Activated naive CD8-positive, alpha-beta T cell (primary cell): ENCODE measurements around the gene EPAS1.

Experiments used
- H3K27ac Mint-ChIP-seq: one replicate; pipeline ENCODE4 v1.8.0; 2021; ENCODE audit warnings: mixed read lengths
- H3K27me3 Mint-ChIP-seq: one replicate; pipeline ENCODE4 v1.8.0; 2021; ENCODE audit warnings: mixed read lengths
- H3K36me3 Mint-ChIP-seq: one replicate; pipeline ENCODE4 v1.8.0; 2021; ENCODE audit warnings: mixed read lengths
- H3K4me1 Mint-ChIP-seq: one replicate; pipeline ENCODE4 v1.8.0; 2021; ENCODE audit warnings: low read depth, mixed read lengths
- H3K4me3 Mint-ChIP-seq: one replicate; pipeline ENCODE4 v1.8.0; 2021; ENCODE audit warnings: mild to moderate bottlenecking, mixed read lengths
- H3K9me3 Mint-ChIP-seq: one replicate; pipeline ENCODE4 v1.8.0; 2021; ENCODE audit warnings: low read depth, mixed read lengths

The EPAS1 gene

GRCh38 chr2:46332686-46333281 is 35.6 kb downstream of the EPAS1 start:
- Mint-ChIP-seq H3K27me3 (peaks cover 3% of the 10 kb centered on the region), H3K4me1 (peaks cover 11% of the 10 kb centered on the region), H3K36me3 (no peaks in the 10 kb centered on the region), H3K4me3 (no peak overlapping the region), H3K9me3 (no peaks in the 10 kb centered on the region), H3K27ac (no peak overlapping the region)

- peaks cover 3% of the 10 kb centered on the region for H3K27me3 Mint-ChIP-seq
- no peak overlapping the region for H3K4me3 Mint-ChIP-seq
- peaks cover 12% of the 10 kb centered on the region for H3K4me1 Mint-ChIP-seq
- no peaks in the 10 kb centered on the region for H3K36me3 Mint-ChIP-seq
- H3K27ac Mint-ChIP-seq: no peak overlapping the region
- H3K9me3 Mint-ChIP-seq: no peaks in the 10 kb centered on the region
These were observed 36.7 kb downstream of the EPAS1 start for GRCh38 chr2:46333912-46334311.

GRCh38 chr2:46334389-46335271 is 37.4 kb downstream of the EPAS1 start:
- H3K27me3 Mint-ChIP-seq: peaks cover 3% of the 10 kb centered on the region
- H3K36me3 Mint-ChIP-seq: no peaks in the 10 kb centered on the region
- no peak overlapping the region for H3K27ac Mint-ChIP-seq

GRCh38 chr2:46335391-46336282 is 38.4 kb downstream of the EPAS1 start:
- Mint-ChIP-seq H3K4me3 (no peak overlapping the region), H3K27ac (no peak overlapping the region), H3K9me3 (no peaks in the 10 kb centered on the region), H3K27me3 (peaks cover 3% of the 10 kb centered on the region), H3K4me1 (peaks cover 14% of the 10 kb centered on the region), H3K36me3 (no peaks in the 10 kb centered on the region)

More at GRCh38 chr2:46334389-46335271, 37.4 kb downstream of the EPAS1 start:
- Mint-ChIP-seq H3K4me1 (peaks cover 12% of the 10 kb centered on the region), H3K4me3 (no peak overlapping the region), H3K9me3 (no peaks in the 10 kb centered on the region)

GRCh38 chr2:46336283-46336959 is 39.2 kb downstream of the EPAS1 start:
- Mint-ChIP-seq H3K4me3 (no peak overlapping the region), H3K36me3 (no peaks in the 10 kb centered on the region), H3K27ac (no peak overlapping the region)

GRCh38 chr2:46337208-46337994 is 40.2 kb downstream of the EPAS1 start:
- Mint-ChIP-seq H3K4me3 (no peak overlapping the region), H3K4me1 (peaks cover 14% of the 10 kb centered on the region), H3K36me3 (no peaks in the 10 kb centered on the region), H3K9me3 (no peaks in the 10 kb centered on the region), H3K27ac (no peak overlapping the region), H3K27me3 (peaks cover 3% of the 10 kb centered on the region)

More at GRCh38 chr2:46336283-46336959, 39.2 kb downstream of the EPAS1 start:
- H3K9me3 Mint-ChIP-seq: no peaks in the 10 kb centered on the region
- H3K27me3 Mint-ChIP-seq: peaks cover 3% of the 10 kb centered on the region
- peaks cover 14% of the 10 kb centered on the region for H3K4me1 Mint-ChIP-seq

GRCh38 chr2:46338674-46339073 is 41.5 kb downstream of the EPAS1 start:
- no peak overlapping the region for H3K4me3 Mint-ChIP-seq
- no peaks in the 10 kb centered on the region for H3K27me3 Mint-ChIP-seq
- H3K36me3 Mint-ChIP-seq: no peaks in the 10 kb centered on the region
- peaks cover 14% of the 10 kb centered on the region for H3K4me1 Mint-ChIP-seq
- no peak overlapping the region for H3K27ac Mint-ChIP-seq
- H3K9me3 Mint-ChIP-seq: no peaks in the 10 kb centered on the region

GRCh38 chr2:46339200-46339599 is 42.0 kb downstream of the EPAS1 start:
- Mint-ChIP-seq H3K27me3 (no peaks in the 10 kb centered on the region), H3K4me3 (no peak overlapping the region), H3K4me1 (peaks cover 14% of the 10 kb centered on the region)

GRCh38 chr2:46339676-46340459 is 42.7 kb downstream of the EPAS1 start:
- no peaks in the 10 kb centered on the region for H3K27me3 Mint-ChIP-seq
- H3K4me1 Mint-ChIP-seq: peaks cover 14% of the 10 kb centered on the region
- H3K36me3 Mint-ChIP-seq: no peaks in the 10 kb centered on the region
- no peak overlapping the region for H3K27ac Mint-ChIP-seq
- no peak overlapping the region for H3K4me3 Mint-ChIP-seq
- H3K9me3 Mint-ChIP-seq: no peaks in the 10 kb centered on the region

More at GRCh38 chr2:46339200-46339599, 42.0 kb downstream of the EPAS1 start:
- no peaks in the 10 kb centered on the region for H3K9me3 Mint-ChIP-seq
- no peaks in the 10 kb centered on the region for H3K36me3 Mint-ChIP-seq
- H3K27ac Mint-ChIP-seq: no peak overlapping the region

GRCh38 chr2:46340740-46341420 is 43.7 kb downstream of the EPAS1 start:
- Mint-ChIP-seq H3K27ac (no peak overlapping the region), H3K36me3 (no peaks in the 10 kb centered on the region), H3K27me3 (no peaks in the 10 kb centered on the region), H3K4me3 (no peak overlapping the region), H3K9me3 (no peaks in the 10 kb centered on the region), H3K4me1 (peaks cover 14% of the 10 kb centered on the region)

- H3K9me3 Mint-ChIP-seq: no peaks in the 10 kb centered on the region
- no peaks in the 10 kb centered on the region for H3K27me3 Mint-ChIP-seq
- no peak overlapping the region for H3K4me3 Mint-ChIP-seq
- no peak overlapping the region for H3K27ac Mint-ChIP-seq
- H3K36me3 Mint-ChIP-seq: no peaks in the 10 kb centered on the region
- peaks cover 17% of the 10 kb centered on the region for H3K4me1 Mint-ChIP-seq
These were observed 45.5 kb downstream of the EPAS1 start for GRCh38 chr2:46342566-46343315.

GRCh38 chr2:46344706-46345105 is 47.5 kb downstream of the EPAS1 start:
- Mint-ChIP-seq H3K9me3 (no peaks in the 10 kb centered on the region), H3K27ac (no peak overlapping the region), H3K4me1 (peaks cover 29% of the 10 kb centered on the region), H3K4me3 (no peak overlapping the region), H3K36me3 (no peaks in the 10 kb centered on the region), H3K27me3 (no peaks in the 10 kb centered on the region)
